ENCODE measurements around the gene POLR3C.

POLR3C gene

GRCh38 chr1:145886390-145886789 is 62.4 kb downstream of the POLR3C start:
- Histone ChIP-seq H3K4me1 (ENCODE audit: control insufficient read depth, insufficient read depth, low read length) (no peaks in the 10 kb centered on the region), H3K36me3 (ENCODE audit: control insufficient read depth, insufficient read depth, low read length) (no peaks in the 10 kb centered on the region), H3K9ac (ENCODE audit: low read length) (no peak overlapping the region), H3K27ac (ENCODE audit: low read depth, low read length) (no peak overlapping the region), H3K27me3 (ENCODE audit: control insufficient read depth, insufficient read depth, low read length) (no peaks in the 10 kb centered on the region), H3K4me3 (ENCODE audit: low read length) (peak overlapping the region; percentile 64)

GRCh38 chr1:145886816-145887215 is 62.8 kb downstream of the POLR3C start:
- Histone ChIP-seq H3K27ac (ENCODE audit: low read depth, low read length) (no peak overlapping the region), H3K9ac (ENCODE audit: low read length) (no peak overlapping the region), H3K36me3 (ENCODE audit: control insufficient read depth, insufficient read depth, low read length) (no peaks in the 10 kb centered on the region), H3K27me3 (ENCODE audit: control insufficient read depth, insufficient read depth, low read length) (no peaks in the 10 kb centered on the region), H3K4me1 (ENCODE audit: control insufficient read depth, insufficient read depth, low read length) (no peaks in the 10 kb centered on the region), H3K4me3 (ENCODE audit: low read length) (no peak overlapping the region)

DNA sequence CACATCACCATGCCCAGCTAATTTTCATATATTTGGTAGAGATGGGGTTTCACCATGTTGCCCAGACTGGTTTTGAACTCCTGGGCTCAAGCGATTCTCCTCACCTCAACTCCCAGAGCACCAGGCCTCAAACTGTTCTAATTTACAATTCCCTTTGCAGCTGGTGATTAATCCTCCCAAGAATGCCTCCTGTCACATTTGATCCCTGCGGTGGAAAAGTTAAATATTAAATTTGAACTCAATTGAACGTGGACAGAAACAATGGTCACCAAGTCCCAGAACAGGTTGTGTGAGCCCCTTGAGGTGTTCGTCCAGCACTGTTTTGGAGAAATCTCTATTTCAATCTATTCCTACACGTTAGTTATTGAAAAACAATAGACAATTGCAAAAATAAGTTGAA is 63.6 kb downstream of the POLR3C start:
- Histone ChIP-seq H3K4me1 (ENCODE audit: control insufficient read depth, insufficient read depth, low read length) (peaks cover 5% of the 10 kb centered on the region), H3K27me3 (ENCODE audit: control insufficient read depth, insufficient read depth, low read length) (no peaks in the 10 kb centered on the region), H3K4me3 (ENCODE audit: low read length) (no peak overlapping the region), H3K27ac (ENCODE audit: low read depth, low read length) (no peak overlapping the region), H3K36me3 (ENCODE audit: control insufficient read depth, insufficient read depth, low read length) (no peaks in the 10 kb centered on the region), H3K9ac (ENCODE audit: low read length) (no peak overlapping the region)

- Histone ChIP-seq H3K36me3 (ENCODE audit: control insufficient read depth, insufficient read depth, low read length) (no peaks in the 10 kb centered on the region), H3K27ac (ENCODE audit: low read depth, low read length) (no peak overlapping the region), H3K4me1 (ENCODE audit: control insufficient read depth, insufficient read depth, low read length) (peaks cover 5% of the 10 kb centered on the region), H3K4me3 (ENCODE audit: low read length) (no peak overlapping the region), H3K9ac (ENCODE audit: low read length) (no peak overlapping the region), H3K27me3 (ENCODE audit: control insufficient read depth, insufficient read depth, low read length) (no peaks in the 10 kb centered on the region)
Measured at GRCh38 chr1:145889722-145890121, 65.7 kb downstream of the POLR3C start.

DNA sequence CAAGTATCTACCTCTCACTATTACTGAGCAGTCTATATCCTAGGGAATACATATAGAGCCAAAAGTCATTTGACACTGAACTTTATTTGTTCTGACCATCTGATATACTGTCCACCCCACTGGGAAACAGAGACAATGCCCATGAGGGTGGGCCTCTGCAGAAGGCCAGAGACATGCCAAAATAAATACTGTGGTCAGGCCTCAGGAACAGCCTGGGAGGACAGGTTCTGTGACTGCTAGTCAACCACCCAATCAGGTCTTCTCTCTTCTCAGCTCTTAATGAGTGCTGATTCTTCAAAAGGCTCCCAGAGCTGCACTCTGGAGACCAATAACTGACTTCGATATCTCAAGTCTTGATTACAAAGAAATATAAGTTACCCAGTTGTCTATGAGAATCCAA is 67.1 kb downstream of the POLR3C start:
- Histone ChIP-seq H3K36me3 (ENCODE audit: control insufficient read depth, insufficient read depth, low read length) (no peaks in the 10 kb centered on the region), H3K9ac (ENCODE audit: low read length) (no peak overlapping the region), H3K4me1 (ENCODE audit: control insufficient read depth, insufficient read depth, low read length) (peaks cover 5% of the 10 kb centered on the region), H3K27ac (ENCODE audit: low read depth, low read length) (peak overlapping the region; percentile 74), H3K27me3 (ENCODE audit: control insufficient read depth, insufficient read depth, low read length) (no peaks in the 10 kb centered on the region), H3K4me3 (ENCODE audit: low read length) (no peak overlapping the region)

DNA sequence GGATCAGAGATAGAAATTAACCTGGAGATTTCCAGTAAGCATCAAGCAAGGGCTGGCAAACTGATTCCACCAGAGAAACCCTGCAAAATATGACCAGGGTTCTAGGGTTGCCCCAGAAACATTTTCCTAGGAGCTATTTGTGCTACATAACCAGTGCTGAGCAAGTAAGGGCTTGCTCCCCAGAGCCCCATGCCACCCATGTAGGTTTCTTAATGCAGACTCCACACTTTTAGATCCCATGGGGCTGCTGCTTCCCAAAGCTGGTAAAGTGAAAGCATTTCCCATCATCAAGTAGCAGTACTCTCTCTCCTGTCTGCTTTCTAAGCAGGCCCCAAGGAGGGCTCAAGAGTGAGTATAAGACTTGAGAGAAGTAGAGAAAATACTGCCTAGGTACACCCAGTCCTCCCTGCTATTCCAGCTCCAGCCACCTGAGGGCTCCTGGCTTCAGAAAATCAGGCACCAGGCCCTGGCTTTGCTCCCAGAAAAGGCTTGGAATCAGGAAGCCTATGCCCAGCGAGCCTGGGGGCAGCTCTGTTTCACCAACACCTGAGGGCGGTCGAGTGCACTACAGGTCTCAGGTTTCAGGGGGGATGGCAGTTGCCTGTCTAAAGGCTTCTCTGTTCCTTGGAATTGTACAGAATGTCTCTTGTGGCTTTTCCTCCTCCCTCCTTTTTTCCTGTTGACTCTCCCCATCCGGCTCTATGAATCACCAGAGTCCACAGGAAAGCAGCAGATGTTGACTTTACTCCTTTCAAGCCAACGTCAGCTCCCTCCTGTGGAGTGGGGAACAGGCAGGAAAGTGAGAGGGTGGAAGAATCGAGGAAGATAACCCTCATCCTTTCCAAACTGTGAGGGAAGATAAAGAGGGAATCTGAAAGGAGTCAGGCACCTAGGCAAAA is 67.8 kb downstream of the POLR3C start:
- Histone ChIP-seq H3K4me3 (ENCODE audit: low read length) (peak overlapping the region; percentile 54), H3K27ac (ENCODE audit: low read depth, low read length) (peak overlapping the region; percentile 74), H3K27me3 (ENCODE audit: control insufficient read depth, insufficient read depth, low read length) (no peaks in the 10 kb centered on the region), H3K36me3 (ENCODE audit: control insufficient read depth, insufficient read depth, low read length) (no peaks in the 10 kb centered on the region), H3K9ac (ENCODE audit: low read length) (no peak overlapping the region), H3K4me1 (ENCODE audit: control insufficient read depth, insufficient read depth, low read length) (peaks cover 5% of the 10 kb centered on the region)

- H3K4me1 ChIP-seq (ENCODE audit: control insufficient read depth, insufficient read depth, low read length): peaks cover 5% of the 10 kb centered on the region
- no peak overlapping the region for H3K9ac ChIP-seq (ENCODE audit: low read length)
- peak overlapping the region; percentile 74 for H3K27ac ChIP-seq (ENCODE audit: low read depth, low read length)
- H3K36me3 ChIP-seq (ENCODE audit: control insufficient read depth, insufficient read depth, low read length): no peaks in the 10 kb centered on the region
- no peaks in the 10 kb centered on the region for H3K27me3 ChIP-seq (ENCODE audit: control insufficient read depth, insufficient read depth, low read length)
- no peak overlapping the region for H3K4me3 ChIP-seq (ENCODE audit: low read length)
Measured at GRCh38 chr1:145892486-145893087, 68.6 kb downstream of the POLR3C start.

DNA sequence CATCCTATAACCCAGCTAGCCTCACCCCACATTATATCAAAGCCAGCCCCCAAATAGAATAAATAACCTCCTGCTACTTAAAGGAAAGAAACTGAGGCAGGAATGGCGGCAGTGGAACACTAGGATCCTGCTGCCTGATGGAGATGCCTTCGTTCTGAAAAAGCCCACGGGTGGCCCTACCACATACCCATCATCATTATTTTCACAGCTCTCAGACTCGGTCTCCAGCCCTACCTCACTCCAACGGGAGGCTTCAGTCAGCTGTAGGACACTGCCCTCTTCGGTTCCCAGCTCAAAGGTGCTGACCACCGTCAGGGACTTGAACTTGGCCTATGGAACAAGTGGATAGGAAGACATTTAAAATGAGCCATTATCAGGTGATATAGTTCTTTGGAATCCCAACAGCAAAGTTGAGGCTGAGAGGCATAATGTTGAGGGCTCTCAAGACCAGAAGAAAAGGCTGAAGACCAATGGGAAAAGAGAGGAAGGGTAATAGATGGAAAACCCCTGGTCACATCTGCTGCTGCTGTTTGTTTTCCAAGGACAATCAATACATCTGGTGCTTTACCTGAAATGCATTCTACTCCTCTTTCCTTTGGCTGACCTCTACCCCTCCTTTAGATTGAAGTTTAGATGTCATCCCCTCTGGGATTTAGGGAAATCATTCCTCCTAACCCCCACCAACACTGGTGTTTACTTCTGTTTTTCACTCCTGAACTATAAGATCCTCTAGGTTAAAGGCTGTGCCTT is 69.5 kb downstream of the POLR3C start:
- H3K4me1 ChIP-seq (ENCODE audit: control insufficient read depth, insufficient read depth, low read length): peaks cover 5% of the 10 kb centered on the region
- no peak overlapping the region for H3K27ac ChIP-seq (ENCODE audit: low read depth, low read length)
- no peak overlapping the region for H3K4me3 ChIP-seq (ENCODE audit: low read length)
- H3K36me3 ChIP-seq (ENCODE audit: control insufficient read depth, insufficient read depth, low read length): no peaks in the 10 kb centered on the region
- no peaks in the 10 kb centered on the region for H3K27me3 ChIP-seq (ENCODE audit: control insufficient read depth, insufficient read depth, low read length)
- H3K9ac ChIP-seq (ENCODE audit: low read length): no peak overlapping the region

All from rectal smooth muscle tissue (tissue), 1 donor.